Liver (tissue), 9 donors: ENCODE results near the gene F9. TPM values are rescaled to one million over a fixed set of nuclear protein-coding genes. Genes with fewer than 3 reads are reported as not detected.

Experiments used
- DNase-seq: peaks from one replicate; pipeline ENCODE4 v3.0.0-alpha.2; 2017; ENCODE audit warnings: low spot score
- H3K27ac ChIP-seq, 2 donors: one replicate each; pipeline ENCODE4 v1.7.0; 2013; ENCODE audit warnings: inconsistent platforms in 2 of 2, low read length in 2 of 2, control low read depth in 1 of 2, low read depth in 1 of 2, mild to moderate bottlenecking in 1 of 2
- H3K27me3 ChIP-seq, 4 donors: one replicate each; pipeline versions ENCODE4 v1.6.1 to v1.7.0; 2013; ENCODE audit warnings: low read length in 3 of 4, inconsistent platforms in 1 of 4, mild to moderate bottlenecking in 1 of 4, moderate library complexity in 1 of 4; ENCODE audit not compliant: control insufficient read depth in 4 of 4, insufficient read depth in 4 of 4
- H3K36me3 ChIP-seq, 4 donors: one replicate each; pipeline versions ENCODE4 v1.6.1 to v1.7.0; 2013; ENCODE audit warnings: low read length in 3 of 4, mild to moderate bottlenecking in 3 of 4, low read depth in 1 of 4, moderate library complexity in 1 of 4; ENCODE audit not compliant: control insufficient read depth in 4 of 4, insufficient read depth in 3 of 4
- H3K4me1 ChIP-seq, 4 donors: one replicate each; pipeline versions ENCODE4 v1.6.1 to v1.7.0; 2013; ENCODE audit warnings: low read length in 3 of 4, mild to moderate bottlenecking in 3 of 4, moderate library complexity in 1 of 4; ENCODE audit not compliant: control insufficient read depth in 4 of 4, insufficient read depth in 4 of 4
- H3K4me3 ChIP-seq, 3 donors: one replicate each; pipeline versions ENCODE4 v1.6.1 to v1.7.0; 2013; ENCODE audit warnings: low read length in 3 of 3, control low read depth in 1 of 3, low read depth in 1 of 3, mild to moderate bottlenecking in 1 of 3
- H3K9ac ChIP-seq, 2 donors: one replicate each; pipeline ENCODE4 v1.7.0; 2013; ENCODE audit warnings: low read length in 2 of 2, mild to moderate bottlenecking in 2 of 2, moderate library complexity in 2 of 2, control low read depth in 1 of 2, low read depth in 1 of 2
- H3K9me3 ChIP-seq, 4 donors: one replicate each; pipeline versions ENCODE4 v1.6.1 to v1.7.0; 2013; ENCODE audit warnings: low read length in 3 of 4; ENCODE audit not compliant: control insufficient read depth in 4 of 4
- EGR1 ChIP-seq, 2 donors: IDR thresholded peaks; 2 replicates each; pipeline ENCODE4 v1.6.1; 2016 to 2018; ENCODE audit warnings: antibody characterized with exemption in 2 of 2, low read depth in 2 of 2
- HNF4G ChIP-seq: IDR thresholded peaks from 2 replicates; pipeline ENCODE4 v1.6.1; 2016; ENCODE audit warnings: antibody characterized with exemption
- MAX ChIP-seq: IDR thresholded peaks from 2 replicates; pipeline ENCODE4 v1.6.1; 2016; ENCODE audit warnings: antibody characterized with exemption
- SP1 ChIP-seq: IDR thresholded peaks from 2 replicates; pipeline ENCODE4 v1.6.1; 2018; ENCODE audit warnings: antibody characterized with exemption, mild to moderate bottlenecking
- YY1 ChIP-seq: IDR thresholded peaks from 2 replicates; pipeline ENCODE4 v1.6.1; 2016; ENCODE audit warnings: antibody characterized with exemption, mild to moderate bottlenecking
- WGBS: extraction: QIAGEN DNeasy Blood & Tissue Kit; methylation state at CpG from one replicate; pipeline ENCODE4 v1.1.7; 2013; 5-methylcytosine and 5-hydroxymethylcytosine counted together
- polyA plus RNA-seq, 2 donors: library from polyadenylated mRNA; stranded (reverse) in 1 of 2; unstranded in 1 of 2; fragments of 200-250 nt in 1 of 2; fragments of >200 nt in 1 of 2; fragmentation: Nextera tagmentation in 1 of 2; extraction: Ambion mirVana in 1 of 2; gene quantifications; one replicate each; pipeline versions ENCODE4 v1.2.1 to v1.2.3, GENCODE V29; 2013 to 2015
- total RNA-seq, 2 donors: library from RNA; depleted of rRNA; stranded (reverse); fragments of >200 nt; gene quantifications; one replicate each; pipeline ENCODE4 v1.2.3, GENCODE V29; 2014
- TF ChIP-seq, protein P1 (sequence below): IDR thresholded peaks from 2 replicates; pipeline ENCODE4 v1.6.1; 2016; ENCODE audit warnings: antibody characterized with exemption
- donor health status: healthy.
- donor health status: healthy.
- donor health status: healthy.
- donor health status: healthy.
- donor health status: healthy.

The F9 gene
- total and polyA plus RNA-seq, 4 donors: 98.4 to 584 (median 228) TPM

DNA sequence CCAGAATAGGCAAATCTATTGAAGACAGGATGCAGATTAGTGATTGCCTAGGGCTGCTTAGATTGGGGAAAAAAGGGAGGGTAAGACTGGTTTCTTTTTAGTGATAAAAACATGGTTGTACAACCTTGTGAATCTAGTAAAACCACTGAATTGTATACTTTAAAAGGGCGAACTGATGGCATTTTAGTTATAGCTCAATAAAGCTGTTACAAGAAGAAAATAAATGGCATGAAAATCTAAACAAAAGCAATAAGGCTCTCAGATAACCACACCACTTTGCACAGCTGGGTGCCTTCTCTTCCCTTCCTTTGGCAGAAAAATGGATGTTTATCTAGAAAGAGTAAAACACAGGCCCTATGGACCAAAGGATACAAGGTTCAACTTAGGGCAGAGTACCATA lies 69.6 kb downstream of the F9 start:
- Histone ChIP-seq H3K4me1 (no peaks in the 10 kb centered on the region), H3K27ac (no peak overlapping the region), H3K27me3 (no peaks in the 10 kb centered on the region), H3K4me3 (no peak overlapping the region), H3K9ac (no peak overlapping the region), H3K9me3 (peaks cover 0 to 2% (median 0%) of the 10 kb centered on the region in 4 donors), H3K36me3 (no peaks in the 10 kb centered on the region)
- DNase-seq: no peak
- TF ChIP-seq EGR1 (IDR thresholded peaks at IDR 0.05; ENCODE audit: low read depth in 2 of 2) (no peak), YY1 (no peak), MAX (no peak), HNF4G (no peak), SP1 (no peak)
- TF ChIP-seq, protein P1, sequence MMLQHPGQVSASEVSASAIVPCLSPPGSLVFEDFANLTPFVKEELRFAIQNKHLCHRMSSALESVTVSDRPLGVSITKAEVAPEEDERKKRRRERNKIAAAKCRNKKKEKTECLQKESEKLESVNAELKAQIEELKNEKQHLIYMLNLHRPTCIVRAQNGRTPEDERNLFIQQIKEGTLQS: no peak
- 82% methylated on average over 1 of the region's 1 CpG for WGBS

Other genes with a start within 250 kb of the F9 start
- gene MCF2, start 177.4 kb downstream of the F9 start, total RNA-seq: under 1 TPM; 0.05 to 0.33 TPM
- gene MCF2, start 177.4 kb downstream of the F9 start, polyA plus RNA-seq: under 1 TPM; 0.03 to 0.11 TPM